HepG2 (cell line): ENCODE results near the gene SLC9C2. TPM values are rescaled to one million over a fixed set of nuclear protein-coding genes. Genes with fewer than 3 reads are reported as not detected.
"Not testable (repeated sequence)": the region's sequence is repeated elsewhere in the genome, so short reads cannot be mapped to it uniquely, and the experiment has no call there.

Experiments
- ASH2L ChIP-seq: fragments of 300-600, 200-600 bp; sonication (generic); IDR thresholded peaks from 2 replicates; pipeline ENCODE4 v1.7.0; 2017; ENCODE audit warnings: low read depth, mild to moderate bottlenecking, moderate library complexity, mixed read lengths, low read length; ENCODE audit not compliant: insufficient read length
- ERF ChIP-seq: IDR thresholded peaks from 2 replicates; pipeline ENCODE4 v1.6.1; 2018; ENCODE audit warnings: missing biosample characterization, missing genetic modification reagents
- FOXA1 ChIP-seq, 2 experiments: fragments of 450-650 bp in 1 of 2; sonication (generic) in 1 of 2; formaldehyde crosslinking in 1 of 2; IDR thresholded peaks; 2 replicates each; pipeline versions ENCODE4 v1.4.0 to v1.6.1; 2016 to 2020; ENCODE audit warnings: missing genetic modification reagents in 1 of 2
- GATA4 ChIP-seq: sonication (generic); IDR thresholded peaks from 2 replicates; pipeline ENCODE4 v1.6.1; 2016; ENCODE audit warnings: antibody characterized with exemption, low read depth, borderline replicate concordance
- KLF6 ChIP-seq: IDR thresholded peaks from 2 replicates; pipeline ENCODE4 v1.8.0; 2016; ENCODE audit warnings: missing biosample characterization, missing genetic modification reagents
- KMT2A ChIP-seq: sonication (generic); formaldehyde crosslinking; IDR thresholded peaks from 2 replicates; pipeline ENCODE4 v1.4.0; 2020; ENCODE audit warnings: missing genetic modification reagents
- TBX2 ChIP-seq: sonication (generic); formaldehyde crosslinking; IDR thresholded peaks from 2 replicates; pipeline ENCODE4 v1.5.0; 2020; ENCODE audit warnings: missing genetic modification reagents, mild to moderate bottlenecking, borderline replicate concordance
- TFDP1 ChIP-seq: IDR thresholded peaks from 2 replicates; pipeline ENCODE4 v1.6.1; 2016; ENCODE audit warnings: missing compliant biosample characterization, missing genetic modification reagents, borderline replicate concordance
- TP53 ChIP-seq: sonication (generic); formaldehyde crosslinking; conservative IDR thresholded peaks from 2 replicates; pipeline ENCODE4 v1.4.0; 2020; ENCODE audit warnings: missing genetic modification reagents
- ZFY ChIP-seq: sonication (generic); formaldehyde crosslinking; IDR thresholded peaks from 2 replicates; pipeline ENCODE4 v1.4.0; 2020; ENCODE audit warnings: missing genetic modification reagents
- ZKSCAN5 ChIP-seq: sonication (generic); formaldehyde crosslinking; IDR thresholded peaks from 2 replicates; pipeline ENCODE4 v1.5.1; 2020; ENCODE audit warnings: mild to moderate bottlenecking, missing genetic modification reagents
- ZNF18 ChIP-seq: sonication (generic); formaldehyde crosslinking; IDR thresholded peaks from 2 replicates; pipeline ENCODE4 v1.8.0; 2022; ENCODE audit warnings: mild to moderate bottlenecking, missing genetic modification reagents; ENCODE audit not compliant: insufficient replicate concordance
- ZNF331 ChIP-seq: sonication (generic); formaldehyde crosslinking; IDR thresholded peaks from 2 replicates; pipeline ENCODE4 v1.4.0; 2020; ENCODE audit warnings: missing genetic modification reagents
- ZNF792 ChIP-seq: IDR thresholded peaks from 2 replicates; pipeline ENCODE4 v1.6.1; 2016
- polyA plus RNA-seq, 8 experiments: library from polyadenylated mRNA; depleted of rRNA in 3 of 8; stranded (reverse) in 7 of 8; unstranded in 1 of 8; fragments of >200 nt; fragmentation: Illumina TruSeq in 4 of 8; extraction: Trizol in 4 of 8; gene quantifications; 2 replicates each; pipeline versions ENCODE4 v1.2.1 to v1.2.3, GENCODE V29; 2011 to 2016; ENCODE audit warnings: low read depth in 4 of 8, missing spikeins in 1 of 8, mixed read lengths in 1 of 8; ENCODE audit not compliant: insufficient read depth in 1 of 8
- total RNA-seq, 5 experiments: library from RNA; depleted of rRNA; stranded (reverse); fragments of >200 nt; fragmentation: Illumina TruSeq; extraction: Trizol; gene quantifications; 2 replicates each; pipeline ENCODE4 v1.2.3, GENCODE V29; 2016; ENCODE audit warnings: low read depth in 1 of 5

SLC9C2 gene
- total and polyA plus RNA-seq, 2 of the 13 experiments (the other 11 are each of a cell fraction or from before 2014, with no cell fraction given) = 0.03 TPM; not detected in 1

GRCh38 chr1:173474780-173475421 is 128.0 kb downstream of the SLC9C2 start (continued):
- TF ChIP-seq ZNF18 (CRISPR knock-in tag) (peak; percentile 44), KLF6 (CRISPR knock-in tag) (peak; percentile 8; the same call in 1 of the 2 replicates), TFDP1 (peak; percentile 16; the same call in 1 of the 2 replicates), TP53 (CRISPR knock-in tag) (0 out of 2 replicates have a peak, but pooled peaks have one; percentile 13), ZFY (CRISPR knock-in tag) (peak; percentile 59; the same call in 1 of the 2 replicates), TBX2 (CRISPR knock-in tag) (peak; percentile 65; the same call in 1 of the 2 replicates), ZKSCAN5 (0 out of 2 replicates have a peak, but pooled peaks have one; percentile 59), KMT2A (CRISPR knock-in tag) (peak; percentile 43; the same call in 1 of the 2 replicates), ASH2L (peak; percentile 46), ERF (CRISPR knock-in tag) (0 out of 2 replicates have a peak, but pooled peaks have one; percentile 13), FOXA1 (CRISPR knock-in tag; IDR thresholded peaks at IDR 0.05) (0 out of 2 replicates have a peak, but pooled peaks have one; percentile 43), ZNF792 (peak; percentile 79), GATA4 (peak; percentile 70; the same call in 1 of the 2 replicates), ZNF331 (CRISPR knock-in tag) (0 out of 2 replicates have a peak, but pooled peaks have one; percentile 19)
- TF ChIP-seq FOXA1 (IDR thresholded peaks at IDR 0.05) = not testable (repeated sequence)
